HEK293 (cell line): ENCODE data around the gene DLG3.

Experiments
- CTCF ChIA-PET: fragments of 350-600 bp; formaldehyde crosslinking; extraction: SDS; loops from one replicate; lab custom pipeline; 2021; ENCODE audit warnings: antibody characterized with exemption; lab: Yijun Ruan, JAX
- POLR2A ChIA-PET: fragments of 300-600 bp; formaldehyde crosslinking; extraction: SDS; loops from one replicate; lab custom pipeline; 2020; ENCODE audit warnings: antibody characterized with exemption, inconsistent platforms; lab: Yijun Ruan, JAX
- H3K27ac ChIP-seq: fragments of 200-500 bp; sonication (Bioruptor generic); 2 replicates; pipeline ENCODE4 v1.5.1; 2014; ENCODE audit warnings: low read depth, low read length, control low read depth, inconsistent platforms; ENCODE audit errors: extremely low read depth
- H3K36me3 ChIP-seq, 2 experiments: fragments of 200-500 bp in 1 of 2; sonication (Bioruptor generic) in 1 of 2; 1 replicate in 1 of 2; 2 replicates in 1 of 2; pipeline ENCODE4 v1.5.1; 2014 to 2017; ENCODE audit warnings: inconsistent platforms in 2 of 2, low read length in 2 of 2; ENCODE audit not compliant: control insufficient read depth in 2 of 2, insufficient read depth in 1 of 2
- H3K4me1 ChIP-seq: fragments of 200-500 bp; sonication (Bioruptor generic); 2 replicates; pipeline ENCODE4 v1.5.1; 2014; ENCODE audit warnings: mild to moderate bottlenecking, low read length, inconsistent platforms; ENCODE audit not compliant: control insufficient read depth, insufficient read depth
- H3K4me3 ChIP-seq: 2 replicates; pipeline ENCODE4 v1.5.1; 2011; ENCODE audit warnings: low read depth, mild to moderate bottlenecking, control low read depth, low read length, moderate library complexity
- H3K9me3 ChIP-seq: fragments of 200-500 bp; sonication (Bioruptor generic); 2 replicates; pipeline ENCODE4 v1.5.1; 2014; ENCODE audit warnings: low read depth, low read length, inconsistent platforms; ENCODE audit not compliant: control insufficient read depth, insufficient read depth
- EGR2 ChIP-seq: fragments of 450-650 bp; formaldehyde crosslinking; IDR thresholded peaks from 2 replicates; pipeline ENCODE4 v1.5.1; 2016; ENCODE audit warnings: low read depth, missing biosample characterization, missing genetic modification characterization
- KLF8 ChIP-seq: fragments of 450-650 bp; formaldehyde crosslinking; IDR thresholded peaks from 2 replicates; pipeline ENCODE4 v1.5.1; 2016; ENCODE audit warnings: missing biosample characterization, missing genetic modification characterization
- MZF1 ChIP-seq: fragments of 450-650 bp; formaldehyde crosslinking; IDR thresholded peaks from 2 replicates; pipeline ENCODE4 v1.5.1; 2017; ENCODE audit warnings: missing biosample characterization, missing genetic modification characterization, borderline replicate concordance
- ZFP41 ChIP-seq: fragments of 450-650 bp; formaldehyde crosslinking; IDR thresholded peaks from 2 replicates; pipeline ENCODE4 v1.5.1; 2016; ENCODE audit warnings: missing biosample characterization, missing genetic modification characterization, borderline replicate concordance
- ZFP69B ChIP-seq: fragments of 450-650 bp; formaldehyde crosslinking; IDR thresholded peaks from 2 replicates; pipeline ENCODE4 v1.5.1; 2016; ENCODE audit warnings: missing biosample characterization, missing genetic modification characterization
- ZNF175 ChIP-seq: fragments of 450-650 bp; formaldehyde crosslinking; IDR thresholded peaks from 2 replicates; pipeline ENCODE4 v1.5.1; 2016; ENCODE audit warnings: missing biosample characterization, missing genetic modification characterization
- ZNF184 ChIP-seq: fragments of 450-650 bp; IDR thresholded peaks from 2 replicates; pipeline ENCODE4 v1.5.1; 2018; ENCODE audit warnings: missing biosample characterization, mild to moderate bottlenecking, missing genetic modification characterization
- ZNF239 ChIP-seq: fragments of 450-650 bp; formaldehyde crosslinking; IDR thresholded peaks from 2 replicates; pipeline ENCODE4 v1.5.1; 2016; ENCODE audit warnings: missing biosample characterization, missing genetic modification characterization
- ZNF426 ChIP-seq: fragments of 450-650 bp; formaldehyde crosslinking; IDR thresholded peaks from 2 replicates; pipeline ENCODE4 v1.5.1; 2017; ENCODE audit warnings: missing biosample characterization, missing genetic modification characterization, mild to moderate bottlenecking, inconsistent platforms, moderate library complexity
- ZNF510 ChIP-seq: fragments of 450-650 bp; formaldehyde crosslinking; IDR thresholded peaks from 2 replicates; pipeline ENCODE4 v1.5.1; 2018; ENCODE audit warnings: mild to moderate bottlenecking, missing genetic modification characterization, missing biosample characterization; ENCODE audit not compliant: insufficient replicate concordance
- ZNF549 ChIP-seq: fragments of 450-650 bp; IDR thresholded peaks from 2 replicates; pipeline ENCODE4 v1.5.1; 2018; ENCODE audit warnings: missing biosample characterization, missing genetic modification characterization, mild to moderate bottlenecking, inconsistent platforms, moderate library complexity
- TF ChIP-seq, protein P1 (sequence below): fragments of 450-650 bp; formaldehyde crosslinking; IDR thresholded peaks from 2 replicates; pipeline ENCODE4 v1.5.1; 2017; ENCODE audit warnings: missing biosample characterization, missing genetic modification characterization
- TF ChIP-seq, protein P2 (sequence below): fragments of 450-650 bp; formaldehyde crosslinking; IDR thresholded peaks from 2 replicates; pipeline ENCODE4 v1.5.1; 2016; ENCODE audit warnings: missing biosample characterization, missing genetic modification characterization
- TF ChIP-seq, protein P3 (sequence below): fragments of 450-650 bp; formaldehyde crosslinking; IDR thresholded peaks from 2 replicates; pipeline ENCODE4 v1.5.1; 2016; ENCODE audit warnings: missing biosample characterization, missing genetic modification characterization, low read depth
- TF ChIP-seq, protein P4 (sequence below): fragments of 450-650 bp; formaldehyde crosslinking; IDR thresholded peaks from 2 replicates; pipeline ENCODE4 v1.5.1; 2016; ENCODE audit warnings: missing biosample characterization, missing genetic modification characterization
- TF ChIP-seq, protein P5 (sequence below): fragments of 450-650 bp; formaldehyde crosslinking; IDR thresholded peaks from 2 replicates; pipeline ENCODE4 v1.5.1; 2016; ENCODE audit warnings: missing biosample characterization, missing genetic modification characterization
- TF ChIP-seq, protein P6 (sequence below): fragments of 450-650 bp; formaldehyde crosslinking; IDR thresholded peaks from 2 replicates; pipeline ENCODE4 v1.5.1; 2017; ENCODE audit warnings: missing biosample characterization, missing genetic modification characterization

Gene DLG3

DNA sequence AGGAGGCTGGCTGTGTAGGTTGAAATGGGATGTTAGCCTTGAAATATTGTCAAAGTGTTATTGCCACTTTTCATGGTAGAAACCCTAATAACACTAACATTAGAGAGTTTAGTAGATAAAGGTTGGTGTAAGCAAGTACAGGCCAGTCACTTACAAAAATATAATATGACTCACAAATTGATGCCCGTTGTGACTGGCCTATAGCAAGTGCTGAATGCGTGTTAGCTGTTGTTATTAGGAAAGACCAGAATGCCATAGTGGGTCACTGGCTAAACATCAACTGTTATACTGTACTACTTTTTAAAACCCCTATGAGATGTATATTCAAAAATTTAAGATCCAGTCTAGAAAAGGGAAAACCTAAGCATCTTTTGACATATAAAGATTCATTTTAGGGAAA lies 41.9 kb upstream of the DLG3 start (continued):
- no peak for TF ChIP-seq ZNF510

DNA sequence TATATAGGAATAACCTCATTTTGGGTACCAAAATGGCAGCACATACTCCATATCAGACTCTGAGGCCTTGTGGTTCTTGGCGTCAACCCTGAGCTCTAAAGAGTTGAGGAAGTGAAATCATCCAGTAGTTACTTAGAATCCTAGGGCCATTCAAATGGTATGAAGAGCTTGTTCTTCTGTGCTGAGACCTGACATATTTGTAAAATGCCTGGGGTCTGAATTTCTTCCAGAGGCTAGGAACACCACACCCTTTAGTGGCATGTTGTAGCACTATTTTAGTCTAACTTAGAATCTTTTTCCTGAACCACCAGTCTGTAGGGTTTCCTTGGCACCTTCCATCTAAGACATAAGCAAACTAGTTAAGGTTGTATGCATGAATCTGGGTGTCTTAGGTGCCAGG lies 39.6 kb upstream of the DLG3 start:
- ChIA-PET CTCF (no interaction called here), POLR2A (no interaction called here)
- Histone ChIP-seq H3K4me3 (no peak overlapping the region), H3K9me3 (no peaks in the 10 kb centered on the region), H3K36me3 (peaks cover 36 to 72% of the 10 kb centered on the region in 2 experiments), H3K4me1 (no peaks in the 10 kb centered on the region), H3K27ac (no peak overlapping the region)
- TF ChIP-seq MZF1 (tag by site-specific recombination): no peak

DNA sequence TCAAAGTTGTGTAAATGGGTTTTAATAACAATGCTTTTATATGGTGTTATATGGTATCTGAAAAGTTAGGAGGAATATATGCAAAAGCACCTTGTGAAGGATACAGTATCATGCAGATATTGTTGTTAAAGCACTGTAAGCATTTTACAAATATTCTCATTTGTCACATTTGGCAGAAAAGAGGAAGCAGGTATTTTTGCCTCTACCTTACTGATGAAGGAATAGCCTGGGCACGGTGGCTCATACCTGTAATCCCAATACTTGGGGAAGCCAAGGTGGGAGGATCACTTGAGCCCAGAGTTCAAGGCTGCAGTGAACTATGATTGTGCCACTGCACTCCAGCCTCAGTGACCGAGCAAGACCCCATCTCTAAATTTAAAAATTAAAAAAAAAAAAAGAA lies 33.7 kb upstream of the DLG3 start:
- ChIA-PET POLR2A (no interaction called here), CTCF (interaction anchor here (0.7 kb wide), 2 partner anchors 21 to 50 kb away, joined by 4 read pairs; no protein-coding TSS in a partner anchor)
- H3K36me3 ChIP-seq: peaks cover 30 to 62% of the 10 kb centered on the region in 2 experiments
- no peaks in the 10 kb centered on the region for H3K9me3 ChIP-seq
- no peak overlapping the region for H3K4me3 ChIP-seq
- TF ChIP-seq ZFP69B (tag by site-specific recombination) (no peak), ZFP41 (no peak), ZNF426 (tag by site-specific recombination) (no peak), KLF8 (tag by site-specific recombination) (no peak), ZNF549 (no peak), ZNF175 (tag by site-specific recombination) (no peak), EGR2 (tag by site-specific recombination) (no peak)
- TF ChIP-seq, protein P1, sequence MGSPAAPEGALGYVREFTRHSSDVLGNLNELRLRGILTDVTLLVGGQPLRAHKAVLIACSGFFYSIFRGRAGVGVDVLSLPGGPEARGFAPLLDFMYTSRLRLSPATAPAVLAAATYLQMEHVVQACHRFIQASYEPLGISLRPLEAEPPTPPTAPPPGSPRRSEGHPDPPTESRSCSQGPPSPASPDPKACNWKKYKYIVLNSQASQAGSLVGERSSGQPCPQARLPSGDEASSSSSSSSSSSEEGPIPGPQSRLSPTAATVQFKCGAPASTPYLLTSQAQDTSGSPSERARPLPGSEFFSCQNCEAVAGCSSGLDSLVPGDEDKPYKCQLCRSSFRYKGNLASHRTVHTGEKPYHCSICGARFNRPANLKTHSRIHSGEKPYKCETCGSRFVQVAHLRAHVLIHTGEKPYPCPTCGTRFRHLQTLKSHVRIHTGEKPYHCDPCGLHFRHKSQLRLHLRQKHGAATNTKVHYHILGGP (tag by site-specific recombination): no peak
- TF ChIP-seq, protein P2, sequence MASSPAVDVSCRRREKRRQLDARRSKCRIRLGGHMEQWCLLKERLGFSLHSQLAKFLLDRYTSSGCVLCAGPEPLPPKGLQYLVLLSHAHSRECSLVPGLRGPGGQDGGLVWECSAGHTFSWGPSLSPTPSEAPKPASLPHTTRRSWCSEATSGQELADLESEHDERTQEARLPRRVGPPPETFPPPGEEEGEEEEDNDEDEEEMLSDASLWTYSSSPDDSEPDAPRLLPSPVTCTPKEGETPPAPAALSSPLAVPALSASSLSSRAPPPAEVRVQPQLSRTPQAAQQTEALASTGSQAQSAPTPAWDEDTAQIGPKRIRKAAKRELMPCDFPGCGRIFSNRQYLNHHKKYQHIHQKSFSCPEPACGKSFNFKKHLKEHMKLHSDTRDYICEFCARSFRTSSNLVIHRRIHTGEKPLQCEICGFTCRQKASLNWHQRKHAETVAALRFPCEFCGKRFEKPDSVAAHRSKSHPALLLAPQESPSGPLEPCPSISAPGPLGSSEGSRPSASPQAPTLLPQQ (tag by site-specific recombination): no peak
- TF ChIP-seq, protein P3, sequence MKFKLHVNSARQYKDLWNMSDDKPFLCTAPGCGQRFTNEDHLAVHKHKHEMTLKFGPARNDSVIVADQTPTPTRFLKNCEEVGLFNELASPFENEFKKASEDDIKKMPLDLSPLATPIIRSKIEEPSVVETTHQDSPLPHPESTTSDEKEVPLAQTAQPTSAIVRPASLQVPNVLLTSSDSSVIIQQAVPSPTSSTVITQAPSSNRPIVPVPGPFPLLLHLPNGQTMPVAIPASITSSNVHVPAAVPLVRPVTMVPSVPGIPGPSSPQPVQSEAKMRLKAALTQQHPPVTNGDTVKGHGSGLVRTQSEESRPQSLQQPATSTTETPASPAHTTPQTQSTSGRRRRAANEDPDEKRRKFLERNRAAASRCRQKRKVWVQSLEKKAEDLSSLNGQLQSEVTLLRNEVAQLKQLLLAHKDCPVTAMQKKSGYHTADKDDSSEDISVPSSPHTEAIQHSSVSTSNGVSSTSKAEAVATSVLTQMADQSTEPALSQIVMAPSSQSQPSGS: no peak
- TF ChIP-seq, protein P4, sequence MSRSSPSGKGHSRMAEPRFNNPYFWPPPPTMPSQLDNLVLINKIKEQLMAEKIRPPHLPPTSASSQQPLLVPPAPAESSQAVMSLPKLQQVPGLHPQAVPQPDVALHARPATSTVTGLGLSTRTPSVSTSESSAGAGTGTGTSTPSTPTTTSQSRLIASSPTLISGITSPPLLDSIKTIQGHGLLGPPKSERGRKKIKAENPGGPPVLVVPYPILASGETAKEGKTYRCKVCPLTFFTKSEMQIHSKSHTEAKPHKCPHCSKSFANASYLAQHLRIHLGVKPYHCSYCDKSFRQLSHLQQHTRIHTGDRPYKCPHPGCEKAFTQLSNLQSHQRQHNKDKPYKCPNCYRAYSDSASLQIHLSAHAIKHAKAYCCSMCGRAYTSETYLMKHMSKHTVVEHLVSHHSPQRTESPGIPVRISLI: no peak
- no peak overlapping the region for H3K27ac ChIP-seq
- H3K4me1 ChIP-seq: no peaks in the 10 kb centered on the region

DNA sequence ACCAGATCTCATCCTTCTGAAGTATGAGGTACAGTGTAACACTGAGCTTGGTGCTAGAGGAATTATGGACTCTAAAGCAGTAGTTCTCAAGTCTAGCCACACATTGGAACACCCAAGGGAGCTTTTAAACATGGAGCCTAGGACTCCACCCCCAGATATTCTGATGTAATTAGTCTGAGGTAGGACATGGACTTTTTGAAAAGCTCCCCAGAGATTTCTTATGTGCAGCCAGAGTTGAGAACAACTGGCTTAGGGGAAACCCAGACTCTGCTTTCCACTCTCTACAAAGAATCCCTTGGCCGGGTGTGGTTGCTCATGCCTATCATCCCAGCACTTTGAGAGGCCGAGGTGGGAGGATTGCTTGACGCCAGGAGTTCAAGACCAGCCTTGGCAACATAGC lies 33.2 kb upstream of the DLG3 start:
- H3K4me3 ChIP-seq: no peak overlapping the region
- CTCF ChIA-PET: interaction anchor here (0.7 kb wide), 2 partner anchors 21 to 50 kb away, joined by 4 read pairs; no protein-coding TSS in a partner anchor
- POLR2A ChIA-PET: no interaction called here
- H3K36me3 ChIP-seq: peaks cover 26 to 56% of the 10 kb centered on the region in 2 experiments
- no peak overlapping the region for H3K27ac ChIP-seq
- no peaks in the 10 kb centered on the region for H3K4me1 ChIP-seq
- TF ChIP-seq, protein P5, sequence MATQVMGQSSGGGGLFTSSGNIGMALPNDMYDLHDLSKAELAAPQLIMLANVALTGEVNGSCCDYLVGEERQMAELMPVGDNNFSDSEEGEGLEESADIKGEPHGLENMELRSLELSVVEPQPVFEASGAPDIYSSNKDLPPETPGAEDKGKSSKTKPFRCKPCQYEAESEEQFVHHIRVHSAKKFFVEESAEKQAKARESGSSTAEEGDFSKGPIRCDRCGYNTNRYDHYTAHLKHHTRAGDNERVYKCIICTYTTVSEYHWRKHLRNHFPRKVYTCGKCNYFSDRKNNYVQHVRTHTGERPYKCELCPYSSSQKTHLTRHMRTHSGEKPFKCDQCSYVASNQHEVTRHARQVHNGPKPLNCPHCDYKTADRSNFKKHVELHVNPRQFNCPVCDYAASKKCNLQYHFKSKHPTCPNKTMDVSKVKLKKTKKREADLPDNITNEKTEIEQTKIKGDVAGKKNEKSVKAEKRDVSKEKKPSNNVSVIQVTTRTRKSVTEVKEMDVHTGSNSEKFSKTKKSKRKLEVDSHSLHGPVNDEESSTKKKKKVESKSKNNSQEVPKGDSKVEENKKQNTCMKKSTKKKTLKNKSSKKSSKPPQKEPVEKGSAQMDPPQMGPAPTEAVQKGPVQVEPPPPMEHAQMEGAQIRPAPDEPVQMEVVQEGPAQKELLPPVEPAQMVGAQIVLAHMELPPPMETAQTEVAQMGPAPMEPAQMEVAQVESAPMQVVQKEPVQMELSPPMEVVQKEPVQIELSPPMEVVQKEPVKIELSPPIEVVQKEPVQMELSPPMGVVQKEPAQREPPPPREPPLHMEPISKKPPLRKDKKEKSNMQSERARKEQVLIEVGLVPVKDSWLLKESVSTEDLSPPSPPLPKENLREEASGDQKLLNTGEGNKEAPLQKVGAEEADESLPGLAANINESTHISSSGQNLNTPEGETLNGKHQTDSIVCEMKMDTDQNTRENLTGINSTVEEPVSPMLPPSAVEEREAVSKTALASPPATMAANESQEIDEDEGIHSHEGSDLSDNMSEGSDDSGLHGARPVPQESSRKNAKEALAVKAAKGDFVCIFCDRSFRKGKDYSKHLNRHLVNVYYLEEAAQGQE (tag by site-specific recombination): no peak
- TF ChIP-seq ZNF184 (tag by site-specific recombination): no peak
- no peak for TF ChIP-seq ZNF239 (tag by site-specific recombination)
- TF ChIP-seq, protein P6, sequence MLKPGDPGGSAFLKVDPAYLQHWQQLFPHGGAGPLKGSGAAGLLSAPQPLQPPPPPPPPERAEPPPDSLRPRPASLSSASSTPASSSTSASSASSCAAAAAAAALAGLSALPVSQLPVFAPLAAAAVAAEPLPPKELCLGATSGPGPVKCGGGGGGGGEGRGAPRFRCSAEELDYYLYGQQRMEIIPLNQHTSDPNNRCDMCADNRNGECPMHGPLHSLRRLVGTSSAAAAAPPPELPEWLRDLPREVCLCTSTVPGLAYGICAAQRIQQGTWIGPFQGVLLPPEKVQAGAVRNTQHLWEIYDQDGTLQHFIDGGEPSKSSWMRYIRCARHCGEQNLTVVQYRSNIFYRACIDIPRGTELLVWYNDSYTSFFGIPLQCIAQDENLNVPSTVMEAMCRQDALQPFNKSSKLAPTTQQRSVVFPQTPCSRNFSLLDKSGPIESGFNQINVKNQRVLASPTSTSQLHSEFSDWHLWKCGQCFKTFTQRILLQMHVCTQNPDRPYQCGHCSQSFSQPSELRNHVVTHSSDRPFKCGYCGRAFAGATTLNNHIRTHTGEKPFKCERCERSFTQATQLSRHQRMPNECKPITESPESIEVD (tag by site-specific recombination): no peak
- H3K9me3 ChIP-seq: no peaks in the 10 kb centered on the region
